Umbilical cord (tissue), 2 donors: ENCODE measurements around the gene INPP5B. TPM values are rescaled to one million over a fixed set of nuclear protein-coding genes. Genes with fewer than 3 reads are reported as not detected.
A peak's percentile ranks its signal among the peaks of the same experiment; 100 is the strongest.
"Not testable (repeated sequence)": the region's sequence is repeated elsewhere in the genome, so short reads cannot be mapped to it uniquely, and the experiment has no call there.

Experiments
- DNase-seq: peaks from one replicate; pipeline ENCODE4 v3.0.0-alpha.2; 2015; ENCODE audit warnings: low spot score
- total RNA-seq: library from RNA; depleted of rRNA; stranded (reverse); fragments of >200 nt; gene quantifications from one replicate; pipeline ENCODE4 v1.2.3, GENCODE V29; 2014; ENCODE audit warnings: low replicate concordance; ENCODE audit not compliant: insufficient read depth

Gene INPP5B
- total RNA-seq, 1 donor from 2014 or later, result 34.7 TPM

- DNase-seq, result no peak
Measured at GRCh38 chr1:37914719-37915475, 32.0 kb downstream of the INPP5B start.

DNA sequence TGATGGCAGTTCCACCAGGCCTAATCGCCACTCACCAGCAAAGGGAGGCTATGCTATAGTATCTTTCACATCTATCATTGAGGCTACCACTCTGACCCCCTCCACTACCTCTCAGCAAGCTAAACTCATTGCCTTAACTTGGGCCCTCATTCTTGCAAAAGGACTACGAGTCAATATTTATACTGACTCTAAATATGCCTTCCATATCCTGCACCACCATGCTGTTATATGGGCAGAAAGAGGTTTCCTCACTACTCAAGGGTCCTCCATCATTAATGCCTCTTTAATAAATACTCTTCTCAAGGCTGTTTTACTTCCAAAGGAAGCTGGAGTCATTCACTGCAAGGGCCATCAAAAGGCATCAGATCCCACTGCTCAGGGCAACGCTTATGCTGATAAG lies 35.4 kb downstream of the INPP5B start:
- DNase-seq, result not testable (repeated sequence)

GRCh38 chr1:37910886-37911285 lies 36.0 kb downstream of the INPP5B start:
- not testable (repeated sequence) for DNase-seq

GRCh38 chr1:37908531-37908930 lies 38.3 kb downstream of the INPP5B start:
- not testable (repeated sequence) for DNase-seq

GRCh38 chr1:37907416-37908125 lies 39.3 kb downstream of the INPP5B start:
- not testable (repeated sequence) for DNase-seq

DNA sequence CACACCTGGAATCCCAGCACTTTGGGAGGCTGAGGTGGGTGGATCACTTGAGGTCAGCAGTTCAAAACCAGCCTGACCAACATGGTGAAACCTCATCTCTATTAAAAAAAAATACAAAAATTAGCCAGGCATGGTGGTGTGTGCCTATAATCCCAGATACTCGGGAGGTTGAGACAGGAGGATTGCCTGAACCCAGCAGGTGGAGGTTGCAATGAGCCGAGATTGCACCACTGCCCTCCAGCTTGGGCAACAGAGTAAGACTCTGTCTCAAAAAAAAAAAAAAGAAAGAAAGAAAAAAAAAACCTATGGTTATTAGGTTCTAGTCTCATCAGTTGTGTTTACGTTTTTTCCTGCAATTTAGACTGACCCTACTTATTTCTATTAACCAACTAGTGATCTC lies 40.3 kb downstream of the INPP5B start:
- DNase-seq, result not testable (repeated sequence)

- no peak for DNase-seq
Measured at GRCh38 chr1:37905727-37906126, 41.1 kb downstream of the INPP5B start.

GRCh38 chr1:37903921-37904320 lies 42.9 kb downstream of the INPP5B start:
- DNase-seq, result not testable (repeated sequence)

GRCh38 chr1:37902983-37903382 lies 43.9 kb downstream of the INPP5B start:
- DNase-seq, result no peak

DNA sequence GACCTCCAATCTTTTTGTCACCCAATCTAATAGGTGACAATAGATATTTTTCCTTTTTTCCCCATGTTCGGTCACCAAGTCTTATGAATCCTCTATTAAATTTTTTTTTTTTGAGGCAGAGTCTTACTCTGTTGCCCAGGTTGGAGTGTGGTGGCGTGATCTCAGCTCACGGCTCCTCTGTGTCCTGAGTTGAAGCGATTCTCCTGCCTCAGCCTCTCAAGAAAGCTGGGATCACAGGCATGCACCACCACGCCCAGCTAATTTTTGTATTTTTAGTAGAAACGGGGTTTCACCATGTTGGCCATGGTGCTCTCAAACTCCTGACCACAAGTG lies 45.0 kb downstream of the INPP5B start:
- DNase-seq, result no peak

DNA sequence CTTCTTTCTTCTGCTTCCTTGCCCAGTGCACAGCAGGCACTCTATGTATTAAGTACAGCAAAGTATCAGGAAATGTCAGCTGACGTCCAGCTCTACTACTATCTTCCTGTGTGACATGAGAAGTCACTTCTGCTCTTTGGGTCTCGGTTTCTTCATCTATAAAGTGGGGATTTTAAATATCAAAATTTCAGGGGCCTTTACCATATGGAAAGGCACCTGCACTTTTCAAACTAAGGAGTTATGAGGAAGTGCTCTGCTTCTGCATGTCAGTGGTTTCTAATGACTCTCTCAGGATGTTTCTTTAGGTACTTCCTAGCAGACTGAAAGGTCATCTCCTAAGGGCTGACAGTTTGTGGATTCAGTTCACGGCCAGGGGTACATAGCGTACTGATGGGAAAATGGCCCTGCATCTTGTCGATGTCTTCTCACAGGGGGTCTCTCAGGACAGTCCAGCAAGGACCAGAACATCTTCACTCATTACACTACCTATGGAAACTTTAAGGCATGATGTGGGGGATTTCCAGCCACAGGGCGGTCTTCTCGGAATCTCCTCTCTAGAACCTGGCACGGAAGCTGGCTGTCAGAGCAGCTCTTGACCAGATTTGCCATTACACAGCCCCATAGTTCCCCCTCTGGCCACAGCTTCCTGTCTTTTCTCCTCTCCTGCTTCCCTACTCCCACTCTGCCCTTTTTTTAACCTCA lies 45.5 kb downstream of the INPP5B start:
- DNase-seq, result no peak

GRCh38 chr1:37897563-37897962 lies 49.3 kb downstream of the INPP5B start:
- not testable (repeated sequence) for DNase-seq

DNA sequence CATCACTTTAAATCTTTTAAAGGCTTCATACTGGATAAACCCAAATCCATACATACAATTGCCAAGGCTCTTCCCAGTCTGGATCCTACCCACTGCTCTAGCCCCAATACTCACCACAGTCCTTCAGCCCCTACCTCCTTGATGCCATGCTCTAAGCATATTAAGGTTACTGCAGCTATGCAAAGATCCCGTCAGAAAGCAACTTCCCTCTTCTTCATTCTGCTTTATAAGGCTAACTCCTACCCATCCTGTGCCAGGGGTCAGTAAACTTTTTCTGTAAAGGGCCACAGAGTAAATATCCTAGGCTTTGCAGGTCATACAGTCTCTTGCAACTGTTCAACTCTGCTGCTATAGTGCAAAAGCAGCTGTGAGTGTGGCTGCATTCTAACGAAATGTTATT lies 53.2 kb downstream of the INPP5B start:
- DNase-seq, result no peak

DNA sequence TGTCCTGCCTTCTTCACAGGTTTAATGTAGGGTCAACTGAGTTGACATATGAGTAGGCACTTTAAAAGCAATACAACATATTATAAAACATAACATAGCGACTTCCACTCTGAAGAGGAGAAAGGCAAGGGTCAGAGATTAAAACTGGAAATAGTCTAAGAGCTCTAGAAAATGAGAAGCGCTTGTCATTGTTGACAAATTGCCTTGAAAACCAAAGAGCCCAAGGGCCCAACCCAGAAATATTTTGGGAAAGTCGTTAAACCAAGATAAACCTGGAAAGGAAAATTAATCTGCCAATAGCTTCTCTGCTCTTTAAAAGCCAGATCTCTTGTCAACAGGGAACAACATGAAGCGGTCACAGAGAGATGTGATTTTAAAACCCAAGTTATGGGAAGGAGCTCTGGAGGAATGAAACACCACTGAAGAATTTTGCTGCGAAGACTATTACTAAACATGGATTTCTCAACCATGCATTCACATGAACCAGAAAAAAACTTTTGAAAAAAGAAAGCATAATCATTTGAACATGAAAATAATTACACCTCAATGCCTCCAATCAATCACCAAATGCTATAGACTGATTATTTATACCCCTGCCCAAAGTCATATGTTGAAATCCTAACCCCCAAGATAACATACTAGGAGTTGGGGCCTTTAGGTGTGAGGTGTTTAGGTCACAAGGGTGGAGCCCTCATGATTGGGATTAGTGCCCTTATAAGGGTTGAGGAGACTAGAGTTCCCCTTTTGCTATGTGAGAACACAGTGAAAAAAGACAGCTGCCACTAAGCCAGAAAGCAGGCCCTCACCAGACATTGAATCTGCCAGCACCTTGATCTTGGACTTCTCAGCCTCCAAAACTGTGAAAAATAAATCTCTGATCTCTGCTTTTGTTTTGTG lies 54.5 kb downstream of the INPP5B start:
- DNase-seq, result peak; percentile 36

DNA sequence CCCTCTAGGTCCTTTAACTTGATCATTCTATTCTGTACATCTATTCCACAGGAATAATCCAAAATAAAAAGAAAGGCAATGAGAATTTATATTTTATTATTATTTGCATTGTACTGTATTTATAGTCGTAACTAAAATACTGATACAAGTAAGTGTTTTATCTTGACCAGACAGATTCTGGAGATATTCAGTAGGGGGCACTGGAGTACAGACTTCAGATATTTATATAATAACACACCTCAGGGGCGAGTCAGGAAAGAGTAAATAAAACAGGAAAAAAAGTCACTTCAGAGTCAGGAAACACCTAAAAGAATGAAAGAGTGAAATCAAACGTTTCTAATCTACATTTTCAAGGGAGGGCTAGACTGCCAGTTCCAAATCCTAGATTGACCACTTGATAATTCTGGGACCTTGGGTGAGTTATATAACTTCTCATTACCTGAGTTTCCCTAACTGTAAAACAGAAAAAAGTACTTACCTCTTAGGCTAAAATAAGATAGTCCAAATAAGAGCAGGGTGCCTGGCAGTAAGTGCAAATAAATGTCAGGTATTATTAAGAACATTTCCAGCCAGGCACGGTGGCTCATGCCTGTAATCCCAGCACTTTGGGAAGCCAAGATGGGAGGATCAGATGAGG lies 56.4 kb downstream of the INPP5B start:
- DNase-seq, result peak; percentile 15

- no peak for DNase-seq
Measured at GRCh38 chr1:37888022-37888700, 58.7 kb downstream of the INPP5B start.

DNA sequence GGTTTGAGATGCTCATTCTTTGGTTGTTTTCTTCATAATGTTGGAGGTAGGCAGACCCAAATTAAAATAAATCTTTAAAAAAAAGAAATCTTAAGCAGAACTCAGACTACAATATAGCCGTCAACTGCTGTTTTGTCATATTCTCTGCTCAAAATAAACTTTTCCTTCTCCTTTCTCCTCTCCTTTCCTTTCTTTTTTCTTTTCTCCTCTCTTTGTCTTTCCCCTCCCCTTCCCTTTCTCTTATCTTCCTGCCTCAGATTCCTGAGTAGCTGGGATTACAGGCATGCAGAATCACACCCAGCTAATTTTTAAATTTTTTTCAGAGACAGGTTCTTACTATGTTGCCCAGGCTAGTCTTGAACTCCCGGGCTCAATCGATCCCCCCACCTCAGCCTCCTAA lies 62.7 kb downstream of the INPP5B start:
- no peak for DNase-seq

DNA sequence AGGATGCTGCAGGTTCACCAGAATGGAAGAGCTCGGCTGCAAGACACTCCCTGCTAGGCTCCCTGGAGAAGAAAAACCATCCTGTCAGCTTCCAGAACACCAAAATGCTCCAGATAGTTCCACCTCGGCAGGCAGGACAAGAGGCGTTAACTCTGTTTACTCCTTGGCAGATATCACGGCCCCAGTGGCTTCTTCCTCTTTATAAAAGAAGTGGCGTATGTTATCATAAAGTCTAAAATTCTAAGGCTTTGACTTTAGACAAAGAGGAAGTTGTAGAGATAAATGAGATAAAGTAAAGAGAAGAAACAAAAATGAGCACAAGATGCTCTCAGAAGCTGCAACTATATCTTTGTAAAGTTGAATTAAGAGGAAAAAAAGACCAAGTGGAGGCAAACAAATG lies 63.2 kb downstream of the INPP5B start:
- DNase-seq, result no peak

DNA sequence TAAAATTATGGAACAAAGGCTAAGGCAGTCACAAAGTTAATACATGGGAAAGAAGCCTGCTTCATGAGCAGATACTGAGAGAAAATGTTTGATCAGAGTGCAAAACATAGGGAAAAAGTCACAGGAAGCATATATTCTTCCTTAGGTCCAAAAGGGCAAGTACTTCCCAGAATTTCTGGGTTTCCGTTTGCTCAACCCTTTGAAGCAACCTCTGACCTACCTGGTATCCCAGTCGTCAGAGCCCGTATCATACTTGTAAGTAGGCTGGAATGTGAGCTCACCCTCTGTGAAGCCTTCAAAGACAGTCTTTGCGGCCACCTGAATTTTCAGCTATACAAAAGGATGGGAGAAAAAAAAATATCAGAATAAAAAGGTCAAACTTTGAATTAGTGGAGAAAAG lies 67.0 kb downstream of the INPP5B start:
- no peak for DNase-seq

GRCh38 chr1:37878071-37878470 lies 68.8 kb downstream of the INPP5B start:
- DNase-seq, result no peak

GRCh38 chr1:37875833-37876232 lies 71.0 kb downstream of the INPP5B start:
- DNase-seq, result no peak
